Fibroblast of peridontal ligament (primary cell): ENCODE data around the gene PLXNA4.

Source experiments
- DNase-seq: peaks from one replicate; pipeline ENCODE4 v3.0.0-alpha.2; 2010; ENCODE audit errors: extremely low read depth

The PLXNA4 gene

DNA sequence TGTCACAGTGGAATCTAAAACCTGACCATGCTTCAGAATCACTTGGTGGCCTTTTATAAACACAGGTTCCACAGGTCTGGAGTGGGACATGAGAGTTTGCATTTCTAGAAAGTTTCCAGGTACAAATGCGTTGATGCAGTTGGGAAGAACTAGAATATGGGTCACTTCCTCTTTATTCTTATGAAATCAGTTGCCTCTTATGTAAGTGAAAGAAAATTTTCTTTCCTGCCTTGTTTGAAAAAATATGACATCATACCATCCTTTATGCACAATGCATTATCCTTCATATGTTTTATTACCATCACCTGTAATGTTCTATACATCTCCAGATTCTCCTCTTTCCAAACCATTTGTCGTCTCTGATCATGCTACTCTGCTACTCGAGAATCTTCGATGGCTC is 44.0 kb downstream of the PLXNA4 start:
- DNase-seq: no peak

DNA sequence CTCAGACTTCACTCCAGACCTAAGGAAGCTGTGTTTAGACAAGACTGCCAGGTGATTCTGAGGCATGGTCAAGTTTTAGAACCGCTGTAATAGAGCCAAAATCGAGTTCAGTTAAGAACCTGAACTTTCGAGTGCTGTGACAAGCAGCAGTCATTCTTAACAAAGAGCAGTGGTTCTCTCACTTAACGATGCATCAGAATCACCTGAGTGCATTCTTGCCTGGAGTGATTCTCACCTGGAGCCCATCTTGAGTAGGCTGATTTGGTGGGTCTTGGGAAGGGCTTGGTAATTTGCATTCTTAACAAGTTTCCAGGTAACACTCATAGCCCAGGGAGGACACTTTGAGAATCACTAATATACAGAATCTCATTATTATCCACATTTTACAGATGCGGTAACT is 44.7 kb downstream of the PLXNA4 start:
- no peak for DNase-seq

GRCh38 chr7:132528695-132529094 is 47.6 kb downstream of the PLXNA4 start:
- DNase-seq: no peak

GRCh38 chr7:132527467-132528410 is 48.5 kb downstream of the PLXNA4 start:
- no peak for DNase-seq

DNA sequence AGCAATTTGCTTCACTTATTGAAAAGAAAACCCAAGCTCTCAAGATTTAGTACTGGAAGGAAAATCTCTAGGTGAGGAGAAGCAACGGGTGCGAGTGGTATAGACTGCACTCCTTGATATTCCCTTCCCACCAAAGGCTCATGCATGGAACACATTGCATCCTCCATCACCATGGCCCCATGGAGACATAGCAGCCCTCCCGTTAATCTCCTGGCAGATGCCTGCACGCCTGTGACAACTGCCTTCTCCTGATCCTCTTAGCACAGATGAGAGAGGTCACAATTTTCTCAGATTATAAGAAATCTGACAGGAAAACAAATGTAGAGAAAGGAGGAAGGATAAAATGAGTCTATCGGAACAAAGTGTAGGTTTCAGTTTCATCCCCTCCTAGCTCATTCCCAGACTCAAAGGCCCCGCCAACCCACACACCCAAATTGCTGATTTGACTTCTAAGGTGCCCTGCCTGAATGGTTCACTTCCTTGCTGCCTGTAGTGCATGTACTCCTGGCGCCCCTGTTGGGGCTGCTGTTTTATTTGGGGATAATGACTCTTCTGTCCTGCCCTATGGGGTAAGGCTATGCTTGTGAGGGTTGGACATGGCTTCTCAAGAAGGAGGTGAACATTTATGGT is 50.0 kb downstream of the PLXNA4 start:
- DNase-seq: no peak

- no peak for DNase-seq
Measured at GRCh38 chr7:132521423-132521822, 54.8 kb downstream of the PLXNA4 start.

- no peak for DNase-seq
Measured at GRCh38 chr7:132520591-132521280, 55.5 kb downstream of the PLXNA4 start.

- peak; percentile 12 for DNase-seq
Measured at GRCh38 chr7:132519936-132520335, 56.3 kb downstream of the PLXNA4 start.

DNA sequence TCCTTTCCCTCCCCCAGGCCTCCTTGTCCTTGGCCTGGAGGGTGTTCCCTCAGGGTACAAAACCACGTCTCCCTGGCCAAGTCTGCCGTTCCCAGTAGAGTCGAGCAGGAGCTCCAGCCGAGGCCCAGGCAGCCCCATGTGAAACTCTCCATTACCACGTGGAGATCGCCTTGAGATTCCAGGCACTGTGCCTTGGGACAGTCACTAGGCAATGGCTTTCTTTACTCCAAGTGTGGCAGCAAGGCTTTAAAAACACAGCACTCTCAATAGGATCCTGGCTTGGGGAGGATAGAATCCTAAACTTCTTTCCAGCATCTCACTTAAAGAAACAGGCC is 57.5 kb downstream of the PLXNA4 start:
- DNase-seq: no peak

GRCh38 chr7:132518102-132518838 is 58.0 kb downstream of the PLXNA4 start:
- no peak for DNase-seq

GRCh38 chr7:132516042-132516840 is 60.0 kb downstream of the PLXNA4 start:
- DNase-seq: peak; percentile 40

GRCh38 chr7:132515181-132515580 is 61.1 kb downstream of the PLXNA4 start:
- DNase-seq: no peak

- no peak for DNase-seq
Measured at GRCh38 chr7:132514430-132514829, 61.8 kb downstream of the PLXNA4 start.

DNA sequence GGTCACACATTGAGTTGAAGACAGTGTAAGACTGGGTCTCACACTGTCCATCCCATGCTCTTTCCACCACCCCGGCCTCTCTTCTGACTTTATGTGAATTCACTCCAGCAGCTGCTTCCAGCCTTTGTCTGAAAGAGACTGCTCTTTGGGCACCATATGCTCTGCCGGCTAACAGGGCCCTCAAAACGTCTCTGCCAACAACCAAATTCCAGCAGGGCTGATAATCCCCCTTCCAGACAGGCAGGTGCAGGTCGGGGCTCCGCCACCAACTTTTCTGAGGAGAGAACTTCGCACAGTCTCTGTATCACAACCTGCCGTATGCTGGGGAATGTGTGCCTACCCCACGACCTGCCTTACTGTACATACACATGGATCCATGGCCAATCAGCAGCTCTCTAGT is 64.3 kb downstream of the PLXNA4 start:
- DNase-seq: no peak

GRCh38 chr7:132511387-132511786 is 64.9 kb downstream of the PLXNA4 start:
- no peak for DNase-seq

DNA sequence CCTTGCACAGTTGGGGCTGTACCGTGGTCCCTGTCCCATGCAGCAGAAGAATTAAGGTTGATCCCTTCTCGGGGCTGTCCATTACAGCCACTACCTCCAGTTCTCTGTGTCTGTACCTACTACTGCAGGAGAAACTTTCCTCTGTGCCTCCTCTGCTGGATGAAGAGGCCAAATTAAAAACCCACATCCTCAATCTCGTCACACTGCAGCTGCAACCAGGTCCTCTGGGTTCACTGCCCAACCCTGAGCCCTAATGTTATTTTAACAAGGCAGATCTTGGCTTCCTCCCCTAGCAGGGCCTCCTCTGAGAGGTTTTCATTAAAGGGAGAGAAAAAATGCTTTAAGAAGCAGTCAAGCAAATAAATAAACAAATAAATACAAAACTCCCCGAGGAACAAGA is 66.6 kb downstream of the PLXNA4 start:
- no peak for DNase-seq

DNA sequence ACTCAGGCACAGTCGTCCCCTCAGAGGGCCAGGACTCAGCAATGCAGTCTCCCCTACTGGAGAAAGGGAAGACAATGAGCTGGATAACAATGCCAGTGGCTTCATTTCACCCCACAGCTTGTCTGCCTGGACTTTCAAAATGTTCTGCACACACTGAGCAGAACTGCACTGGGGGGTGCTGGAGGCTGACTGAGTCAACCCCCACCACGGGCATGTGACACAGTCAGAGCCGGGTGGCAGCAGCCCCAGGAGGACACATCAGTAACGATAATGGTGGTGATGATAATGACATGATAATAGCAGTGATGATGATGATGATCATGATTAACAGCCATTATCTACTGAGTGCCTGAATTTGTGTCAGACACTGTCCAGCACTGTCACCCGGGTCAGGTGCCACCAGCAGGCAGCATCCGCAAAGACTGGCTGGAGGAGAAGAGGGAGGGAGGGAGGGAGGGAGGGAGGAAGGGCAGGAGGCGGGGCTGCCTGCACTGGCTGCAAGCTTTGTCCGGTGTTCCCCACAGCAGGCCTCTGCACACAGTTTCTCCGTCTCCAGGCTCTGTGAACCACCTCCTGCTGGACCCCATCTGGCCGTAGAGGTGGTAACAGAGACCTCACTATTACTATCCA is 67.4 kb downstream of the PLXNA4 start:
- no peak for DNase-seq

- DNase-seq: no peak
Measured at GRCh38 chr7:132504852-132505251, 71.4 kb downstream of the PLXNA4 start.

GRCh38 chr7:132504071-132504470 is 72.2 kb downstream of the PLXNA4 start:
- DNase-seq: no peak

DNA sequence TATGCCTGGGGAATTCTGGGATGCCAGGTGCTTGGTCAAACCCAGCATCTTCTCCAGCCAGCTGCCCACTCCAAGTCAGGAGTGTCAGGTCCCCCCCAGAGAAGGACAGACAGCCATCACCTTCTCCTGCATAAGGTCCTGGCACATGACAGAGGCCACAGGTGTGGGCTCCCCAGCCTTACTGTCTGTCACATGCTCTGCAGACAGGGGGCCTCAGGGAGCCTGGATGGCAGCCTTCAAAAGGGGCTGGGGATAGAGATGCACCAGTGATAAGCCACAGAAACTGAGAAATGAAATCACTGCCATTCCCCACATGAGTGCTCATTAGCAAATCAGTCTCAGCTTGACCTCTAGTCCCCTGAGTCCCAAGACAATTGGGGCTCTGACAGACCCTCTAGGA is 72.9 kb downstream of the PLXNA4 start:
- DNase-seq: no peak

GRCh38 chr7:132501956-132502355 is 74.3 kb downstream of the PLXNA4 start:
- no peak for DNase-seq
